NCI-H345 (cell line): ENCODE data around the gene CTIF.
A peak's percentile ranks its signal among the peaks of the same experiment; 100 is the strongest.

Source experiments
- DNase-seq: peaks from one replicate; lab custom pipeline; 2025; lab: John Stamatoyannopoulos, UW

Gene CTIF

GRCh38 chr18:48819781-48820482, 281.1 kb downstream of the CTIF start:
- DNase-seq: no peak

- DNase-seq: no peak
Measured at GRCh38 chr18:48820483-48821250, 281.8 kb downstream of the CTIF start.

GRCh38 chr18:48821251-48821590, 282.4 kb downstream of the CTIF start:
- DNase-seq: no peak

GRCh38 chr18:48821845-48822244, 283.0 kb downstream of the CTIF start:
- DNase-seq: no peak

GRCh38 chr18:48824231-48824970, 285.6 kb downstream of the CTIF start:
- DNase-seq: no peak

- no peak for DNase-seq
Measured at GRCh38 chr18:48825101-48825745, 286.4 kb downstream of the CTIF start.

GRCh38 chr18:48826271-48826670, 287.4 kb downstream of the CTIF start:
- DNase-seq: no peak

- no peak for DNase-seq
Measured at GRCh38 chr18:48826806-48827205, 288.0 kb downstream of the CTIF start.

- peak; percentile 25 for DNase-seq
Measured at GRCh38 chr18:48827291-48828193, 288.7 kb downstream of the CTIF start.

- DNase-seq: no peak
Measured at GRCh38 chr18:48828194-48828545, 289.3 kb downstream of the CTIF start.

- DNase-seq: peak; percentile 45
Measured at GRCh38 chr18:48828691-48829442, 290.0 kb downstream of the CTIF start.

- peak; percentile 77 for DNase-seq
Measured at GRCh38 chr18:48829443-48830149, 290.8 kb downstream of the CTIF start.

GRCh38 chr18:48831113-48831759, 292.4 kb downstream of the CTIF start:
- DNase-seq: no peak

GRCh38 chr18:48831802-48832201, 293.0 kb downstream of the CTIF start:
- no peak for DNase-seq

- DNase-seq: no peak
Measured at GRCh38 chr18:48832938-48833700, 294.3 kb downstream of the CTIF start.

- DNase-seq: no peak
Measured at GRCh38 chr18:48833701-48834412, 295.0 kb downstream of the CTIF start.

- no peak for DNase-seq
Measured at GRCh38 chr18:48834413-48835031, 295.7 kb downstream of the CTIF start.

- no peak for DNase-seq
Measured at GRCh38 chr18:48835119-48835518, 296.3 kb downstream of the CTIF start.
